GM18526 (cell line): ENCODE data around the gene RTF1.

ENCODE experiments used
- POLR2A ChIP-seq: IDR thresholded peaks from 3 replicates; pipeline ENCODE4 v1.6.1; 2011; ENCODE audit not compliant: insufficient read length; ENCODE audit errors: extremely low read depth

Gene RTF1

GRCh38 chr15:41480396-41481140 is 63.7 kb downstream of the RTF1 start:
- TF ChIP-seq POLR2A = no peak

DNA sequence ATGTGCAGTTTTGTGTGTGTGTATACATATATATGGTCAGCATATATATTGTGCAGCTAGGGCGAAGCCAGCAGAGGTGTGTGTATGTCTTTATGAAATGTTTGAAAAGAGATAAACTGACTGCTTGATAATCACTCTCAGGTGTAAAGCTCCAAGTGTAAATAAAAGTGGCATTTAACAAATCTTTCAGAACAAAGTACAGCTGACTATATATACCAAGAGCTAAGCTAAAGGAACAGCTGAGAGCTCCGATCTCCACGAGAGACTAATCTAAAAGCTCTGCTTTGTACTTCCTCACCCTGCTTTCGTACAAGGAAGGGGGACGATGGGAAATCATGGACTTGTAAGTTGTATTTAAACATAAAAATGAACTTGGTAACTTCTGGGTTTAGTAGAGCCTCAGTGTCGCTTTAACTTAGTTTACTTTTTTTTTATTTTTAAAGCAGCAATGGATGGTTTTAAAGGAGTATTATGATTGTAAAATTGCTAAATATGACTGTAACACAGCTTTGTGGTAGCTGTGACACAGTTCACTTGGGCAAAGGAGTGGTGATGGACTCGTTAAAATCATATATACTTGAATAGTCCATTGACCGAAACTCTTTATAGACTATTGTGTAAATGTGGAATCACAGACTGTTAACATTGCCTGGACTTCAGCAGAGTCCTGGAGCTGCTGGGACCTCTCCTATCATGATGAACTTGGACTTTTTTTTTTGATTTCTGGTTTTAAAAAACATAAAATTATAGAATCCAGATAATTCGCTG is 65.4 kb downstream of the RTF1 start:
- TF ChIP-seq POLR2A = no peak

GRCh38 chr15:41483115-41483514 is 66.2 kb downstream of the RTF1 start:
- TF ChIP-seq POLR2A = no peak

GRCh38 chr15:41483519-41483918 is 66.6 kb downstream of the RTF1 start:
- no peak for TF ChIP-seq POLR2A

- no peak for TF ChIP-seq POLR2A
These were observed 68.2 kb downstream of the RTF1 start for GRCh38 chr15:41484937-41485625.

- no peak for TF ChIP-seq POLR2A
These were observed 69.4 kb downstream of the RTF1 start for GRCh38 chr15:41486286-41486685.

GRCh38 chr15:41487381-41487780 is 70.5 kb downstream of the RTF1 start:
- no peak for TF ChIP-seq POLR2A

DNA sequence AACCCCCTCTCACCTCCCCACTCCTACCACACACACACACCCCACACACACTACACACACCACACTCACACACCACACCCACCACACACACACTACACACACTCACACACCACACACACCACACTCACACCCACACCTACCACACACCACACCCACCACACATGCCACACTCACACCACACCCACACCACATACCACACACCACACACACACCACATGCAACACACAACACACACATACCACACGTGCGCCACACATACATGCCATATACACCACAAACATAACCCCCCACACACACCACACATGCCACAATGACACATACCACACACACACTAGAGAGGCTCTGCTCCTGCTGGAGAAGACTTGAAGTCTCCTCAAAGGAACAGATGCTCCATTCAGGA is 70.9 kb downstream of the RTF1 start:
- TF ChIP-seq POLR2A = no peak

DNA sequence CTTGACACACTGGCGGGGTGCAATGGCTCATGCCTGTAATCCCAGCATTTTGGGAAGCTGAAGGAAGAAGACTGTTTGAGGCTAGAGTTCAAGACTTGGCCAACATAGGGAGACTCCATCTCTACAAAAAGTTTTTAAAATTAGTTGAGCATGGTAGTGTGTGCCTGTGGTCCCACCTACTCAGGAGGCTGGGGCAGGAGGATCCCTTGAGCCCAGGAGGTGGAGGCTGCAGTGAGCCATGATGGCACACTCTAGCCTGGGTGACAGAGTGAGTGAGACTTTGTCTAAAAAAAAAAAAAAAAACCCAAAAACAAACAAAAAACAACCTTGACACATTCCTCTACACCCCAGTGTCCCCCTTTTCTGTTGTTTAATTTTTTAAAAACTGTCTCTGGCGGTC is 72.7 kb downstream of the RTF1 start:
- no peak for TF ChIP-seq POLR2A

DNA sequence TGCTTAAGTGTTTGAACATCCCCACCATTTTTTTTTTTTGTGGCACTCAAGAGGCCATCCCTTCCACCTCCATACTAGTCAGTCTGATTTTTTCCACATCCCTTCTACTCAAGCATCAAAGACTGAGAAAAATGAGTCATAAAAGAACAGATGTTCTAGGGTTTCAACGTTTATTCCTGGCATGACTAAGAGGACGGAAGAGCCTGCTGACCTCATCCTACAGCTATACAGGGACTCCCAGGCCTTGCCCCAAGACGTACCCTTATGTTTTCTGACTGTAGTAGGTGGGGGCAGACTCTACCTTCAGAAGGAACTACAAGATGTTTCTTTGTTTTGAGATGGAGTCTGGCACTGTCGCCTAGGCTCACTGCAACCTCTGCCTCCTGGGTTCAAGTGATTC is 73.5 kb downstream of the RTF1 start:
- no peak for TF ChIP-seq POLR2A

GRCh38 chr15:41491889-41492288 is 75.0 kb downstream of the RTF1 start:
- TF ChIP-seq POLR2A = no peak

DNA sequence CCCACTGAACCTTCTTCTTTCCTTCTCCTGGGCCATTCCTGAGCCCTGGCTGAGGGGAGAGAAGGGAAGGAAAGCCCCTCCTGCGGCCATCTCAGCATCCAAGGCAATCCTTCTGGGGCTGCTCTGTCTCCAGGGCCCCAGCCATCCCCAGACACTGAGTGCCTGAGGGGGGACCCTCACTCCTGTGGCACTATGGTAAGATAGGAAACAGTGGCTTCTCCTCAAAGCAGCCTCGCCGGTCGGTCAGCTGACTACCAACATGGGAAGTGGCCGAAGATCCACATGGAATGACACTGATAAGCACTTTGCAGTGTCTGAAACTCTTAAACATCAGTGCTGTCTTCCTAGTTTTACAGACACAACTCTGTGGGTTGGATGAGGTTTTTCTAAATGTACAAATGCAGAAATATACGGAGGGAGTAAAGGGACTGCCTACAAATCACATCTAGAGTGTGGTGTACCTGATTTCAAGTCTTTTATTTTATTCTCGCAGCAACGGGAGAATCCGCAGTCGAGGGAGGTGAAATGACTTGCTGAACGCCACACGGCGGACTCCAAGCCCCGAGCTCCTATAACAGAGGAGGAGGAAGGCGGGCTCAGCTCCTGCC is 75.8 kb downstream of the RTF1 start:
- TF ChIP-seq POLR2A = no peak

DNA sequence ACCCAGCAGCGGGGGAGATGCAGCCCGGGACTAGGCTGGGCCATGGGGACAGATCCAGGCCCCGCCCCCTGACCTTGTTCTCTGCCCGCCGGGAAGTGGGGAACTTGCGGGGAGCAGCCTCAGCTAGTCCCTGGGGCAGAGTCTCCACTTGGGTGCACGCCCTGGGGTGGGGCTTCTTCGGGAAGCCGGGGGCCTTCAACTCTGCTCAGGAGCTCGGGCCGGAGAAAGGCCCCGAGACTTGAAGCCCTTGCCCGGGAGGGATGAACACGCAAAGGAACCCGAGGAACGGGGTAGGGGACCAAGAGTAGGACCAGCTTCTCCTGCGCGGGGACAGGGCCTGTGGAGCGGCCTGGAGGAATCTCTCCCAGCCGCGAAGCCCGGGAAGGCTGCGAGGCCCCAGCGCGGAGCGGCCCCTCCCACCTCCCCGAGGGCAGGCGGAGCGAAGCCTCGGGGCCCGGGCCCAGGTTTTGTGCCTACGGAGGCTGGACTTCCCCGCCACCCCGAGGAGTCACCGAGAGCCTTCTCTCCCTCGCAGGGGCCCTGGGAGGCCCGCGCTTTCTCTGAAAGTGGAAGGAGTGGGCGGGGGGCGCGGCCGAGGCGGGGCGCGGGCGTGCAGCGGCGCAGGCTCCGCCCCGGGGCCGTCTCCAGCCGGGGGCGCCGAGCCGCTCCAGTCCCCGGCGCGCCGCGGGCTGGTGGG is 76.5 kb downstream of the RTF1 start, which contains the start of gene ITPKA:
Gene ITPKA (plus strand): TSS at position 670 of the 697 bp plus-strand sequence. CDS start 54 bp downstream, outside the sequence.
- peak; percentile 45 for TF ChIP-seq POLR2A

DNA sequence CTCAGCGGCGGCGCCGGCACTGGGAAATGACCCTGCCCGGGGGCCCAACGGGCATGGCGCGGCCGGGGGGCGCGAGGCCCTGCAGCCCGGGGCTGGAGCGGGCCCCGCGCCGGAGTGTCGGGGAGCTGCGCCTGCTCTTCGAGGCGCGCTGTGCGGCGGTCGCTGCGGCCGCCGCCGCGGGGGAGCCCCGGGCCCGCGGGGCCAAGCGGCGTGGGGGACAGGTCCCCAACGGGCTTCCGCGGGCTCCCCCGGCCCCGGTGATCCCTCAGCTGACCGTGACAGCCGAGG is 77.0 kb downstream of the RTF1 start:
- no peak for TF ChIP-seq POLR2A
